Erythroblast (primary cell): ENCODE measurements around the gene DTNB.

Experiments used
- GATA1 ChIP-seq: IDR thresholded peaks from 2 replicates; pipeline ENCODE4 v1.6.1; 2011; ENCODE audit warnings: low read depth, mild to moderate bottlenecking, control low read depth, low read length, moderate library complexity
- POLR2A ChIP-seq: IDR thresholded peaks from 2 replicates; pipeline ENCODE4 v1.6.1; 2011; ENCODE audit warnings: mild to moderate bottlenecking, low read length

DNA sequence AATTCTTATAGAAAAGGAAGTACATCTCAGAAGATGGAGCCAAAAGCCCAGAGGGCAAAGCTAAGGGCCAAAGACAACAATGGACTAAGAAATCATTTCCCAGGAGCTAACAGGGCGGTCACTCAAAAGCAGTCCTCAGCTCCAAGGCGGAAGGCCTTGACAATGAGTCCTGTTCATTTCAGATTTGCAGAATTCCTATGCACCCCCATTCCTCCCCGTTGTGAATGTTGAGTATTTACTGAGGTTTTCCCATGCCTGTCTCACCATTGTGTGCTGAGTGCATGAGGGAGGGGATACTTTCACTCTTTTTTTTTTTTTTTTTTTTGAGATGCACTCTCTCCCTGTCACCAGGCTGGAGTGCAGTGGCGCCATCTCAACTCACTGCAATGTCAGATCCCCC, 18.8 kb upstream of the DTNB start:
- TF ChIP-seq POLR2A (no peak), GATA1 (no peak)
